Hepatocyte (in vitro differentiated cells): ENCODE measurements around the gene AMBRA1. TPM values are rescaled to one million over a fixed set of nuclear protein-coding genes. Genes with fewer than 3 reads are reported as not detected.

Experiments used
- DNase-seq: peaks from one replicate; pipeline ENCODE4 v3.0.0-alpha.2; 2016; ENCODE audit warnings: low spot score
- H2AFZ ChIP-seq: fragments of 200-600 bp; sonication (generic); 2 replicates; pipeline ENCODE4 v1.6.0; 2016; ENCODE audit warnings: antibody characterized with exemption, mild to moderate bottlenecking
- H3K27ac ChIP-seq: fragments of 200-600 bp; sonication (generic); 2 replicates; pipeline ENCODE4 v1.5.1; 2016; ENCODE audit warnings: mild to moderate bottlenecking
- H3K27me3 ChIP-seq: fragments of 200-600 bp; sonication (generic); 2 replicates; pipeline ENCODE4 v1.6.1; 2016
- H3K36me3 ChIP-seq: fragments of 200-600 bp; sonication (generic); replicated peaks from 2 replicates; pipeline ENCODE4 v1.5.1; 2016; ENCODE audit warnings: low read depth; ENCODE audit not compliant: insufficient read depth
- H3K4me1 ChIP-seq: fragments of 200-600 bp; sonication (generic); 2 replicates; pipeline ENCODE4 v1.5.1; 2016; ENCODE audit warnings: mild to moderate bottlenecking, moderate library complexity; ENCODE audit not compliant: insufficient read depth
- H3K4me2 ChIP-seq: fragments of 200-600 bp; sonication (generic); 2 replicates; pipeline ENCODE4 v1.6.0; 2016
- H3K4me3 ChIP-seq: fragments of 200-600 bp; sonication (generic); 2 replicates; pipeline ENCODE4 v1.5.1; 2016; ENCODE audit warnings: mild to moderate bottlenecking
- H3K79me2 ChIP-seq: fragments of 200-600 bp; sonication (generic); 2 replicates; pipeline ENCODE4 v1.6.0; 2017; ENCODE audit warnings: mild to moderate bottlenecking
- H3K9me2 ChIP-seq: fragments of 200-600 bp; sonication (generic); replicated peaks from 2 replicates; pipeline ENCODE4 v1.6.0; 2017; ENCODE audit warnings: mild to moderate bottlenecking; ENCODE audit not compliant: insufficient read depth
- H3K9me3 ChIP-seq: fragments of 200-600 bp; sonication (generic); 2 replicates; pipeline ENCODE4 v1.5.1; 2016; ENCODE audit warnings: low read depth, mild to moderate bottlenecking
- H4K20me1 ChIP-seq: fragments of 200-600 bp; sonication (generic); 2 replicates; pipeline ENCODE4 v1.6.0; 2016; ENCODE audit warnings: mild to moderate bottlenecking; ENCODE audit not compliant: insufficient read depth, poor library complexity, severe bottlenecking
- CTCF ChIP-seq: fragments of 200-600 bp; sonication (generic); IDR thresholded peaks from 2 replicates; pipeline ENCODE4 v1.5.1; 2016; ENCODE audit warnings: antibody characterized with exemption, mild to moderate bottlenecking; ENCODE audit not compliant: poor library complexity
- EZH2 ChIP-seq: fragments of 200-600 bp; sonication (generic); IDR thresholded peaks from 2 replicates; pipeline ENCODE4 v1.6.1; 2016; ENCODE audit warnings: antibody characterized with exemption, mild to moderate bottlenecking, borderline replicate concordance
- EZH2phosphoT487 ChIP-seq: fragments of 200-600 bp; sonication (generic); IDR thresholded peaks from one replicate; pipeline ENCODE4 v1.6.1; 2018; ENCODE audit warnings: antibody characterized with exemption, mild to moderate bottlenecking, low read depth, moderate library complexity; ENCODE audit not compliant: unreplicated experiment, severe bottlenecking
- WGBS: methylation state at CpG from one replicate; pipeline ENCODE4 v1.1.6; 2016; ENCODE audit warnings: low lambda C conversion rate; ENCODE audit errors: missing lambda C conversion rate; 5-methylcytosine and 5-hydroxymethylcytosine counted together
- polyA plus RNA-seq: library from polyadenylated mRNA; unstranded; fragments of >200 nt; fragmentation: Nextera tagmentation; extraction: Ambion mirVana; gene quantifications from 2 replicates; pipeline ENCODE4 v1.2.1, GENCODE V29; 2016
- total RNA-seq: library from RNA; depleted of rRNA; stranded (reverse); fragments of >200 nt; gene quantifications from 2 replicates; pipeline ENCODE4 v1.2.3, GENCODE V29; 2014

AMBRA1 gene
- total and polyA plus RNA-seq, 2 experiments from 2014 or later = 7.2 to 31.2 TPM

GRCh38 chr11:46537121-46537520 lies 56.7 kb downstream of the AMBRA1 start:
- peak; percentile 28 for TF ChIP-seq CTCF
- no peak for TF ChIP-seq EZH2
- Histone ChIP-seq H3K27ac (no peak overlapping the region), H3K4me2 (no peak overlapping the region), H3K27me3 (no peaks in the 10 kb centered on the region), H3K36me3 (no peaks in the 10 kb centered on the region), H3K79me2 (peaks cover 94% of the 10 kb centered on the region), H3K4me3 (no peak overlapping the region), H3K4me1 (no peaks in the 10 kb centered on the region), H3K9me2 (no peaks in the 10 kb centered on the region), H3K9me3 (no peaks in the 10 kb centered on the region), H2AFZ (no peak overlapping the region), H4K20me1 (peaks cover 70% of the 10 kb centered on the region)
- DNase-seq = no peak
- WGBS = 57% methylated on average over 2 of the region's 2 CpGs

- DNase-seq = no peak
- Histone ChIP-seq H3K4me3 (no peak overlapping the region), H3K4me1 (no peaks in the 10 kb centered on the region), H2AFZ (no peak overlapping the region), H3K4me2 (no peak overlapping the region), H3K9me2 (no peaks in the 10 kb centered on the region), H3K27me3 (no peaks in the 10 kb centered on the region), H3K36me3 (no peaks in the 10 kb centered on the region), H3K27ac (no peak overlapping the region), H3K79me2 (peaks cover 94% of the 10 kb centered on the region), H4K20me1 (peaks cover 73% of the 10 kb centered on the region), H3K9me3 (no peaks in the 10 kb centered on the region)
- TF ChIP-seq EZH2phosphoT487 (no peak), EZH2 (no peak), CTCF (no peak)
- WGBS = 98% methylated on average over 4 of the region's 4 CpGs
These were observed 58.1 kb downstream of the AMBRA1 start for GRCh38 chr11:46535688-46536087.

- peaks cover 94% of the 10 kb centered on the region for H3K79me2 ChIP-seq
- no peak overlapping the region for H3K4me3 ChIP-seq
- H2AFZ ChIP-seq = no peak overlapping the region
- 88% methylated on average over 5 of the region's 5 CpGs for WGBS
- no peaks in the 10 kb centered on the region for H3K9me3 ChIP-seq
- H3K4me1 ChIP-seq = no peaks in the 10 kb centered on the region
- no peaks in the 10 kb centered on the region for H3K36me3 ChIP-seq
- no peak overlapping the region for H3K27ac ChIP-seq
- no peaks in the 10 kb centered on the region for H3K27me3 ChIP-seq
- H4K20me1 ChIP-seq = peaks cover 79% of the 10 kb centered on the region
- H3K9me2 ChIP-seq = no peaks in the 10 kb centered on the region
- no peak for DNase-seq
- TF ChIP-seq CTCF = no peak
- no peak for TF ChIP-seq EZH2phosphoT487
- TF ChIP-seq EZH2 = no peak
- no peak overlapping the region for H3K4me2 ChIP-seq
These were observed 59.1 kb downstream of the AMBRA1 start for GRCh38 chr11:46534711-46535110.

DNA sequence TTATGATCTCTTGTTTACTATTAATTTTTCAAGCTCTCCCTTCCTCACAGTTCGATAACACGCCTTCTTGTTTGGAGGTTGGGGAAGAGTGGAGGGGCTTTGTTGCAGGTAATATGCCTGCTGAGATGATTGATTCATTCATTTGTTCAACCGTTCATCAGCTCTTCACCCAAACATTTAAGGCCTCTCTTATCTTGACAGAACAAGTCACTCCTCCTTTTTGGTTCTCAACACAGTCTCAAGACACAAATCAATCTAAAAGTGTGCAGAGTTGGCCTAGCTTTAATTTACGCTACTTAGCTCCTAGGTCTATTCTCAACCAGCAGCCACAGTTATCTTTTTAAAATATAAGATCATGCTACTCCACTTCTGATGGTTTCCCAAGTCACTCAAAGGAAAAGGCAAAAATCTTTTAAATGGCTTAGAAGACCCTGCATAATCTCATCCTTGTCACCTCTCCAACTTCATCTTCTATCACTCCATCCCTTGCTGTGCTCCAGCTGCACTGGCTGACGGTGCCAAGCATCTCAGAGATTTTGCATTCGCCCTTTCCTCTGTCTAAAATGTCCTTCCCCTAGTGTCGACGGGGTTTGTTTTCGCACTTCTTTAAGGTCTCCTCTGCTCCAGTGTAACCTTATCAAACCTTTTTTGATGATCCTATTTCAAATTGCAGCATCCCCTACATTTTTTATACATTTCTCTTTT lies 60.3 kb downstream of the AMBRA1 start:
- TF ChIP-seq CTCF = no peak
- TF ChIP-seq EZH2phosphoT487 = no peak
- no peak for TF ChIP-seq EZH2
- H3K9me3 ChIP-seq = no peaks in the 10 kb centered on the region
- H3K27ac ChIP-seq = no peak overlapping the region
- peaks cover 85% of the 10 kb centered on the region for H4K20me1 ChIP-seq
- H3K4me3 ChIP-seq = no peak overlapping the region
- H3K4me1 ChIP-seq = no peaks in the 10 kb centered on the region
- H2AFZ ChIP-seq = no peak overlapping the region
- 88% methylated on average over 9 of the region's 9 CpGs for WGBS
- peaks cover 91% of the 10 kb centered on the region for H3K79me2 ChIP-seq
- no peaks in the 10 kb centered on the region for H3K9me2 ChIP-seq
- H3K4me2 ChIP-seq = no peak overlapping the region
- no peaks in the 10 kb centered on the region for H3K27me3 ChIP-seq
- H3K36me3 ChIP-seq = no peaks in the 10 kb centered on the region
- DNase-seq = no peak
